Uterus (tissue), 4 donors: ENCODE data around the gene SPPL2C. TPM values are rescaled to one million over a fixed set of nuclear protein-coding genes. Genes with fewer than 3 reads are reported as not detected.

Experiments used
- DNase-seq, 2 donors: peaks; one replicate each; pipeline ENCODE4 v3.0.0-alpha.2; 2019 to 2020
- H3K27ac ChIP-seq, 2 donors: fragments of 200-600 bp; sonication (generic); 1 replicate in 1 of 2; 2 replicates in 1 of 2; pipeline ENCODE4 v1.5.1; 2016 to 2018
- H3K27me3 ChIP-seq, 2 donors: fragments of 200-600 bp; sonication (generic); one replicate each; pipeline ENCODE4 v1.5.1; 2018 to 2019; ENCODE audit warnings: control low read depth in 1 of 2
- H3K36me3 ChIP-seq, 2 donors: fragments of 200-600 bp; sonication (generic); one replicate each; pipeline ENCODE4 v1.5.1; 2019; ENCODE audit warnings: control low read depth in 1 of 2
- H3K4me1 ChIP-seq, 2 donors: fragments of 200-600 bp; sonication (generic); one replicate each; pipeline ENCODE4 v1.5.1; 2018 to 2019; ENCODE audit warnings: control low read depth in 1 of 2
- H3K4me3 ChIP-seq, 2 donors: fragments of 200-600 bp; sonication (generic); 1 replicate in 1 of 2; 2 replicates in 1 of 2; pipeline ENCODE4 v1.5.1; 2018 to 2019; ENCODE audit warnings: mild to moderate bottlenecking in 1 of 2
- H3K9me3 ChIP-seq, 2 donors: fragments of 200-600 bp; sonication (generic); one replicate each; pipeline ENCODE4 v1.5.1; 2019; ENCODE audit warnings: control low read depth in 1 of 2
- CTCF ChIP-seq, 4 experiments: fragments of 200-600 bp in 2 of 4; fragments of 450-650 bp in 2 of 4; sonication (generic) in 2 of 4; IDR thresholded peaks; one replicate each; pipeline ENCODE4 v1.5.1; 2016 to 2019; ENCODE audit warnings: antibody characterized with exemption in 4 of 4, mild to moderate bottlenecking in 2 of 4, moderate library complexity in 1 of 4
- POLR2A ChIP-seq, 2 donors: fragments of 450-650 bp; IDR thresholded peaks; one replicate each; pipeline ENCODE4 v1.6.1; 2016; ENCODE audit warnings: antibody characterized with exemption in 2 of 2, mild to moderate bottlenecking in 1 of 2, moderate library complexity in 1 of 2
- intact Hi-C: fragments of 100-400 bp; cut with DNase I; formaldehyde crosslinking; loops from one replicate; pipeline ENCODE4 v1.15.1; 2023; ENCODE audit warnings: low total_unique reads
- total RNA-seq, 4 donors: library from RNA; depleted of rRNA in 3 of 4; stranded (reverse); fragments of >200 nt in 3 of 4; gene quantifications; one replicate each; pipeline versions ENCODE4 v1.1.0 to v1.2.4, GENCODE V29; 2014 to 2023
- donor health status: DM: yes; HTN: yes; CAD: no.

Gene SPPL2C
- total RNA-seq, 4 donors from 2014 or later, result not detected

- Histone ChIP-seq H3K4me3 (no peak overlapping the region), H3K36me3 (no peaks in the 10 kb centered on the region), H3K9me3 (no peaks in the 10 kb centered on the region), H3K27ac (no peak overlapping the region), H3K4me1 (no peaks in the 10 kb centered on the region), H3K27me3 (no peaks in the 10 kb centered on the region)
- DNase-seq, result no peak
- TF ChIP-seq POLR2A (IDR thresholded peaks at IDR 0.05), result no peak
- TF ChIP-seq CTCF (IDR thresholded peaks at IDR 0.05), result no peak
- intact Hi-C loops, result no loop called here
Measured at GRCh38 chr17:45868276-45868675, 23.6 kb downstream of the SPPL2C start.

DNA sequence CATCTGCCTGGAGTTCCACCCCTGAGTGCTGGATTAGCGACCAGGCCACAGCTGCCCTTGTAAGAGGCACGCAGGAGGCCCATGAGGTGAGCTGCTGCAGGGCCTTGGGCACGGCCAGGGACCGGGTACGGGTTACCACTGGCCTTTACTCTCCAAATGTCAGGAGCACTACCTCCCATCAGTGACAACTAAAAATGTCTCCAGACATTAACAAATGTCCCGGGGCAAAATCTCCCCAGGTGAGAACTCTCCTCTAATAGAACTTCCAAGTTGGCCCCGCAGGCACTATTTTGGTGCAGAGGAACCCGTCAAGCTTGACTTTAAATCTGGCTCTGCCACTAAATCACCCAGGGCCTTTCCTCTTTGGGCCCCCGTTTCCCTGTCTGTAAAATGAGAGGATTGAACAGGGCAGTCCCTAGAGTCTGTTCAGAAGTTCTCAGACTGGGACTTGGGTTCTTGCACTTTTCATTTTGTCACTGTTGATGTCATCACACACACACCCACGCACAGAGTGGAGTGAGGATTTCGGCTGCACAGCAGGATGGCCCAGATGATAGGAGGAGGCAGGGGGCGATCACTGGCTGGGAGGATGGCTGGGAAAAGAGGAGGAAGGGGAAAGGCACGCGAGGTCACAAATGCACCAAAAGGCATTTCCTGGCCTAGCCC is 25.1 kb downstream of the SPPL2C start:
- no peaks in the 10 kb centered on the region for H3K36me3 ChIP-seq
- no peak for DNase-seq
- H3K4me1 ChIP-seq, result no peaks in the 10 kb centered on the region
- intact Hi-C loops, result no loop called here
- H3K27me3 ChIP-seq, result no peaks in the 10 kb centered on the region
- TF ChIP-seq POLR2A (IDR thresholded peaks at IDR 0.05) (no peak), CTCF (IDR thresholded peaks at IDR 0.05) (no peak)
- no peak overlapping the region for H3K4me3 ChIP-seq
- no peak overlapping the region for H3K27ac ChIP-seq
- H3K9me3 ChIP-seq, result no peaks in the 10 kb centered on the region

- Histone ChIP-seq H3K9me3 (no peaks in the 10 kb centered on the region), H3K27ac (no peak overlapping the region)
- TF ChIP-seq POLR2A (IDR thresholded peaks at IDR 0.05) (no peak), CTCF (IDR thresholded peaks at IDR 0.05) (no peak)
Measured at GRCh38 chr17:45870342-45870974, 25.8 kb downstream of the SPPL2C start.

DNA sequence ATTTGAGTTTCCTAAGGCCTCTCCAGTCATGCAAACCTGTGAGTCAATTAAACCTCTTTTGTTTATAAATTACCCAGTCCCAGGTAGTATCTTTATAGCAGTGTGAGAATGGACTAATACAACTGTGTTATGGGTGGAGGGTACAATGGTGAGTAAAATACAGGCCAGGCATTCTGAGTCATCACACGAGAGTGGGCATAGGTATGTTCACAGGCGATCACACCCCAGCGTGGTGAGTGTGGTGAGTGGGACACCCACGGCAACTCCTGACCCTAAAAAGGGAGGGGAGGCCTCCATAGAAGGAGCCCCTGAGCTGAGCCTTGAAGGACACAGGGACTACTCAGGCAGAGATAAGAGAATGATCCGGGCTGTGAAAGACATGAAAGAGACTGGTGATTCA is 27.0 kb downstream of the SPPL2C start:
- H3K4me1 ChIP-seq, result no peaks in the 10 kb centered on the region
- no peaks in the 10 kb centered on the region for H3K36me3 ChIP-seq
- intact Hi-C loops, result no loop called here

More at GRCh38 chr17:45870342-45870974, 25.8 kb downstream of the SPPL2C start:
- intact Hi-C loops, result no loop called here
- Histone ChIP-seq H3K4me1 (no peaks in the 10 kb centered on the region), H3K4me3 (no peak overlapping the region), H3K36me3 (no peaks in the 10 kb centered on the region), H3K27me3 (no peaks in the 10 kb centered on the region)
- no peak for DNase-seq

More for the DNA sequence above, 27.0 kb downstream of the SPPL2C start:
- Histone ChIP-seq H3K27ac (no peak overlapping the region), H3K9me3 (no peaks in the 10 kb centered on the region), H3K27me3 (no peaks in the 10 kb centered on the region), H3K4me3 (no peak overlapping the region)
- DNase-seq, result no peak
- TF ChIP-seq CTCF (IDR thresholded peaks at IDR 0.05) (no peak), POLR2A (IDR thresholded peaks at IDR 0.05) (no peak)
